KOPT-K1 (cell line): ENCODE results near the gene LDLRAD3.

Experiments used
- H3K27ac ChIP-seq: fragments of 200-600 bp; sonication (generic); 2 replicates; pipeline ENCODE4 v1.5.1; 2016; ENCODE audit warnings: antibody characterized with exemption, mild to moderate bottlenecking, low read depth, low read length; ENCODE audit not compliant: poor library complexity, severe bottlenecking
- H3K36me3 ChIP-seq: fragments of 200-600 bp; sonication (generic); 2 replicates; pipeline ENCODE4 v1.5.1; 2017; ENCODE audit warnings: antibody characterized with exemption, mild to moderate bottlenecking, low read length, moderate library complexity; ENCODE audit not compliant: insufficient read depth
- H3K9me3 ChIP-seq: fragments of 200-600 bp; sonication (generic); 2 replicates; pipeline ENCODE4 v1.5.1; 2017; ENCODE audit warnings: antibody characterized with exemption, low read length, mild to moderate bottlenecking; ENCODE audit not compliant: insufficient read depth, poor library complexity, severe bottlenecking

Gene LDLRAD3

GRCh38 chr11:36103933-36104530 lies 160.2 kb downstream of the LDLRAD3 start:
- H3K36me3 ChIP-seq = no peaks in the 10 kb centered on the region
- no peaks in the 10 kb centered on the region for H3K9me3 ChIP-seq
- H3K27ac ChIP-seq = no peak overlapping the region

GRCh38 chr11:36104660-36104992 lies 160.8 kb downstream of the LDLRAD3 start:
- Histone ChIP-seq H3K36me3 (no peaks in the 10 kb centered on the region), H3K27ac (no peak overlapping the region), H3K9me3 (no peaks in the 10 kb centered on the region)

GRCh38 chr11:36105743-36106581 lies 162.1 kb downstream of the LDLRAD3 start:
- Histone ChIP-seq H3K36me3 (no peaks in the 10 kb centered on the region), H3K27ac (no peak overlapping the region), H3K9me3 (no peaks in the 10 kb centered on the region)

DNA sequence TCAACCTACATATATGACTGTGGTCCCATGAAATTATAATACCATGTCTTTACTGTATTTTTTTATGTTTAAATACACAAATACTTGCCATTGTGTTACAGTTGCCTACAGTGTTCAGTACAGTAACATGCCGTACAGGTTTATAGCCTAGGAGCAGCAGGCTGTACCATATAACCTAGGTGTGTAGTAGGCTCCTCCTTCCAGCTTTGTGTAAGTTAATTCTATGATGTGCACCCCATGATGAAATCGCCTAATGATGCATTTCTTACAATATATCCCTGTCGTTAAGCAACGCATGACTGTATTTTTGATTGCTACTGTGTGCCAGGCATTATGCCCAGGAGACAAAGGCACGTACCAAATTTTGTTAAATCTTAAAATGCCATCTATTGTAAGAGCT lies 163.7 kb downstream of the LDLRAD3 start:
- H3K27ac ChIP-seq = no peak overlapping the region
- no peaks in the 10 kb centered on the region for H3K9me3 ChIP-seq
- H3K36me3 ChIP-seq = no peaks in the 10 kb centered on the region

GRCh38 chr11:36108881-36109589 lies 165.2 kb downstream of the LDLRAD3 start:
- Histone ChIP-seq H3K9me3 (no peaks in the 10 kb centered on the region), H3K36me3 (no peaks in the 10 kb centered on the region), H3K27ac (no peak overlapping the region)

- Histone ChIP-seq H3K9me3 (no peaks in the 10 kb centered on the region), H3K36me3 (no peaks in the 10 kb centered on the region), H3K27ac (no peak overlapping the region)
Measured at GRCh38 chr11:36109590-36109849, 165.7 kb downstream of the LDLRAD3 start.

- Histone ChIP-seq H3K36me3 (no peaks in the 10 kb centered on the region), H3K27ac (no peak overlapping the region)
Measured at GRCh38 chr11:36109850-36110606, 166.2 kb downstream of the LDLRAD3 start.

GRCh38 chr11:36110668-36111410 lies 167.0 kb downstream of the LDLRAD3 start:
- Histone ChIP-seq H3K27ac (no peak overlapping the region), H3K36me3 (no peaks in the 10 kb centered on the region), H3K9me3 (no peaks in the 10 kb centered on the region)

More at GRCh38 chr11:36109850-36110606, 166.2 kb downstream of the LDLRAD3 start:
- H3K9me3 ChIP-seq = no peaks in the 10 kb centered on the region

- H3K9me3 ChIP-seq = no peaks in the 10 kb centered on the region
- H3K36me3 ChIP-seq = no peaks in the 10 kb centered on the region
- H3K27ac ChIP-seq = no peak overlapping the region
Measured at GRCh38 chr11:36114095-36114494, 170.2 kb downstream of the LDLRAD3 start.

- no peak overlapping the region for H3K27ac ChIP-seq
- H3K36me3 ChIP-seq = no peaks in the 10 kb centered on the region
- no peaks in the 10 kb centered on the region for H3K9me3 ChIP-seq
Measured at GRCh38 chr11:36115378-36115801, 171.5 kb downstream of the LDLRAD3 start.

- no peak overlapping the region for H3K27ac ChIP-seq
- H3K9me3 ChIP-seq = no peaks in the 10 kb centered on the region
- H3K36me3 ChIP-seq = no peaks in the 10 kb centered on the region
Measured at GRCh38 chr11:36116161-36116560, 172.3 kb downstream of the LDLRAD3 start.

- Histone ChIP-seq H3K27ac (no peak overlapping the region), H3K36me3 (no peaks in the 10 kb centered on the region)
Measured at GRCh38 chr11:36118084-36118483, 174.2 kb downstream of the LDLRAD3 start.

DNA sequence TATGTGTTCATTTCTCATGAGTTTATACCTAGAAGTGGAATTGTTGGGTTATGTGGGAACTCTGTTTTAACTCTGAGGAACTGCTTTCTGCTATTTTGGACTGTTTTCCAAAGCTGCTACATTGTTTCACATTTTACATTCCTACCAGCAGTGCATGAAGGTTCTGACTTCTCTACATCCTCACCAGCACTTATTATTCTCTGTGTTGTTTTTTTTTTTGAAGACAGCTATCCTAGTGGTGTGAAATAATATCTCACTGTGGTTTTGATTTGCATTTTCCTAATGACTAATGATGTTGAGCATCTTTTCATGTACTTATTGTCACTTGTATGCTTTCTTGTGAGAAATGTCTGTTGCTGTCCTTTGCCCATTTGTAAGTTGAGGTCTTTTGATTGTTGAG lies 175.4 kb downstream of the LDLRAD3 start:
- Histone ChIP-seq H3K9me3 (no peaks in the 10 kb centered on the region), H3K36me3 (no peaks in the 10 kb centered on the region), H3K27ac (no peak overlapping the region)

More at GRCh38 chr11:36118084-36118483, 174.2 kb downstream of the LDLRAD3 start:
- H3K9me3 ChIP-seq = no peaks in the 10 kb centered on the region

DNA sequence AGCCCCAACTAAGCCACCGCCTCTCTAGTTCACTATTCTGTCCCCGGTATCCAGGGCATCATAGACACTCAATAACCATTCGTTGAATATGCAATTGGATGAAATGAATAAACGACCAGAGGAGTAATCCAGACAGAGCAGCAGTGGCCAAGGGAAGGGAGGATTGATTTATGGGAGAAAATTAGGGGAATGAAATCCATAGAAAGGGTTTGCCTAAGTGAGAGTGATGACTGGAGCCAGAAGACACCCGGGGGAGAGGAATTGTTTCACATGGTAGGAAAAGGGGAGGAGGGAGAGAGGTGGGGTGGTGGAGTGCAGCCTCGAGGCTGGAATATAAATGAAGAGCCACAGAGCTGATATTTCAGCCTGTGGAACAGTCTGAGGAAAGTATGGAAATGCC lies 177.2 kb downstream of the LDLRAD3 start:
- Histone ChIP-seq H3K27ac (no peak overlapping the region), H3K36me3 (no peaks in the 10 kb centered on the region), H3K9me3 (no peaks in the 10 kb centered on the region)
